Activated CD4-positive, alpha-beta T cell treated with anti-CD3 and anti-CD28 coated beads, Interleukin-10, Interleukin-2, amounts not matched to agents 100 ng/mL and 50 ng/mL, durations not matched to agents 16 hours and 8 hours (primary cell): Measurements from ENCODE around the gene SATB1.

Experiments
- DNase-seq: peaks from one replicate; pipeline ENCODE4 v3.0.0-alpha.2; 2020

Gene SATB1

DNA sequence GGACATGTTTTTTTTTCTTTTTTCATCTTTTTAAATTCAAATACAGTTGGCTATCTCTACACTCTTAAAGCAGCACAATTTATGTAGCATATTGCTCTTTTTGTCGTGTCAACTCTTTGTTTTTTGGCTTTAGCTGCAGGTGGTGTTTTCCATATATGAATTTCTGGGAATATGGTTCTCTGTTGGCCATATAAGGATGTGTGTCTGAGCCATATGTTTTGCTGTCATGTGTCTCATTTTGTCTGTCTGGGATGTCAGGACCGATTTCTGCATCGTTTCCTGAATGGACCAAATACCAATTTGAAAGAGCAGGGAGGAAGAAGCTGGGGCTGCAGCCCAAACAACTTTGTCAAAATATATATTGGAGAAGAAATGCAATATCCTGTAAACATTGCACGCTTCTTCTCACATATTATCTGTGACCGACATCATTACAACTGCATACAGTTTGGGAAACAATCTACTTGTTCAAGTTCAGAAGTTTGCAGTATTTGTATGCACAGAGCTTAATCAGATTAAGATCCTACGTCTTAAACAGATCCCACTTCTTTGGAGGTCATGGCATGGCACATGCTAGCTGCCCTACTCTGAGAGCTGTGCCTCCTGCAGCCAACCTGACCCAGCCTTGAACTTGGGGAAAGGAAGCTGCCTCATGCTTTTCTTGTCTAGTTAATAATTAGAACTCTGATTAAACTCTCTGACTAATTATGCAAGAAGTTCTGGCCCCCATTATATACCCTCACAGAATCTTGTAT is 4.0 kb upstream of the SATB1 start:
- no peak for DNase-seq

DNA sequence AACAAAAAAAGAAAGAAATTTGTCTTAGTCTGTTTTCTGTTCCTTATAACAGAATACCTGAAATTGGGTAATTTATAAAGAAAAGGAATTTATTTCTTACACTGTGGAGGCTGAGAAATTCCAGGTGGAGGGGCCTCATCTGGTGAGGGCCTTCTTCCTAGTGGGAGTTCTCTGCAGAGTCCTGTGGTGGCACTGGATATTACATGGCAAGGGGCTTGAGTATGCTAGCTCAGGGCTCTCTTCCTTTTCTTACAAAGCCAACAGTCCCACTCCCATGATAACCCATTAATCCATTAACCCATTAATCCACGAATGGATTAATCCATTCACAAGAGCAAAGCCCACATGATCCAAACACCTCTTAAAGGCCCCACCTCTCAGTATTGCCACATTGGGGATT is 2.9 kb upstream of the SATB1 start:
- no peak for DNase-seq

DNA sequence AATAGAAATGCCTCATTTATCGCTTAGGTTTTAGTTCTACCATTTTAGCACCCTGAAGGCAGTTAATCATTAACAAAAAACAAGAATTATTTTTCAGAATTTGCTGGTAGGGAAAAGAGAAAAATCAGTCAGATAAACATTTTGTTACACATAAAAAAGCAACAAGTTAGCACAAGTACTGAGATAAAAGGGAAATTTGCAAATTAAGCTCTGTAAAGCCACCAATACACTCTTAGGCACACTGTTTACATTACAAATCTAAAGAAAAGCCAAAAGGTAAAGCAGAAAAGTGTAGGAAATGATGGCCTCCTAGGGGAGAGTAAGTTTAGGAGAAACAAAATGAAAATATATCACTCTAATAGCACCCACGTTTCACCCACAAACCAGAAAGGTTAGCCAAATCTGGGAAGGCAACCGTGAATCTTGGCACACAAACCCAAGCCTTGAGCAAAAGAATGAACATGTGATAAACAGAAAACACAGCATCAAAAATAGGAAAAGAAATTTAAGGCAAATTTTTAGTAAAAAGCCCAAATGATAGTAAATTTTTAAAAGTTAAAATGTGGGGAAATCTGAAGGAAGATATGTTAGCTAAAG is 1.6 kb upstream of the SATB1 start:
- no peak for DNase-seq

DNA sequence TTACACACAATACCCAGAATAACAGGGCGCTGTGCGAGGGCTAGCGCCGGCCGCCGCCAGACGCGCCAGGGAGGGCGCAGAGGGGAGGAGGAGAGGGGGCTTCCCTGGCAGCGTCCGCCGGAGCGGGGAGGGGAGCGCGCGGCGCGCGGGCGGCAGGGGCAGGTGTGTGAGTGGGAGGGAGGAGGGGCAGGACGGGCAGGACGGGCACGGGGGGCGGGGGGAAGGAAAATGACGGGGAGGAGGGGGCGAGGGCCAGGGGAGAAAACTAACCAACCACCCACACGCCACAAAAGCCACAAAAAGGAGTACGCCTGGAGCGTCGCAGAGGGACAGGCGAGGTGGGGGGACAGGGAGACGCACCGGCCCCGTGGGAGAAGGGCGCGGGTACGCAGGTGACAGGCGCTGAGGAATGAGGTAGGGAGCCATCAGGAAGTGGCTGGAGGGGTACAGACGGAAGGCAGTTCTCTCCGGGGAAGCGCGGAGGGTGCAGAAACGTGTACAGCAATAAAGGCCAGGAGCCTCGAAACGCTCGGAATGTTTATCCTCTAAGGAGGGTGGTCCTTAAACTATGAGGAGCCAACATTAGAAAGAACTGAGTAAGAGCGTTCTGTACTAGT is 610 bp upstream of the SATB1 start:
- peak; percentile 74 for DNase-seq

DNA sequence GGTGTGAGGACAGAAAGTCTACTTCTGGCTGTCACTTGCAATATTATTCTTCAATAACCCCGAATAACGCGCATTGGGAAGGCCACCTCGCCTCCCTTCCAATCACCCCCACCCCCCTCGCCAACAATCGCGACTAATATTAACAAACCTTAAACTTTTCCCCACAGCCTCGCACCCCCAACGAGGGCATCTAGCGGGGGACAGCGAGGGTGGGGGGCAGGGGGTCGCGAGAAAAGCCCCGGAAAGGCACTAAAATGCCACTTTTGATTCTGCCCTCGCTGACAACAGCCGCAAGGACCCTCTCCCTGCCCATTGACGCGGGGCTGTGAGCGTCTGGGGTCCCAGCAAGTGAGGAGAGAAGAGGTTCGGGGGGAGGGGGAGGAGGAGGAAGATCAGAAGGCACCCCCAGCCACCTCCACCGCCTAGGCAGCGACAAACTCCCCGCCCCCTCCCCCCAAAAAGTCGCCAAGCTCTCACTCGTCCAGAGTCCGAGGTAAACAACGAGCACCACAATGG is 868 bp downstream of the SATB1 start:
- no peak for DNase-seq

DNA sequence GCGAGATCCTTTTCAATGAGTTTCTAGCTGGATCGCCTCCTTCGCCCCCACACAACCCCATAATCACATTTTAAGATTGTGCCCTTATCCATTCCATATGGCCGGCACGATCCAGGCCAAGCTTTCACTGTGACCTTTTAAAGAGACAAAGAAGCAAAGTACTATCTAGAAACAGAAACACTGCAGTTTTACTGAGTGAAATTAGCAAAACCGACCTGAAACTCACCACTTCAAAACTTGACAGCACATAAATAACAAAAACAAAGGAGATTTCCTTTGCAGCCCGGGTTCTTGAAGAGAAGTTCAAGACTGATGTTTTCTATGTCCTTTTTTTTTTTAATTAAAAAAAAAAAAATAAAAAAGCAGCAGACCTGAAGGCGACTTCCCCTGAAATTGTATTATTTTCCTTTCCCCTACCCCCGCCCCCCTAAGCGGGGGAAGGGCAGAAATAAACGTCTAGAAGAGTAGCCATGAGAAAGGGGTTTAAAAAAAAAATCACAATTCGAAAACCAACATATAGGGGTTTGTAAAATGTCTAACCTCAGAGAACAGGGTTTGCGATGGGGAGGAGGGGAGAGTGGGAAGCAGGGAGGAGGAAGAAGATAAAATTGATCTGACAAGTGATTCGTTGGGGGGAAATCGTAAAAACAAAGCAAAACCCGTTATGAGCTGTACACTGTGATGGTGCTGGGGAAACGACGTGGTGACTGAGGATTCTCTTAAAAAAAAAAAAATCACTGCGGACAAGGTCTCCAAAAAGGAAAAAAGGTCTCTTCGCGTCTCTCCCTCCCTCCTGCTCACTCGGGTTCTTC is 1.5 kb downstream of the SATB1 start:
- DNase-seq: peak; percentile 78

DNA sequence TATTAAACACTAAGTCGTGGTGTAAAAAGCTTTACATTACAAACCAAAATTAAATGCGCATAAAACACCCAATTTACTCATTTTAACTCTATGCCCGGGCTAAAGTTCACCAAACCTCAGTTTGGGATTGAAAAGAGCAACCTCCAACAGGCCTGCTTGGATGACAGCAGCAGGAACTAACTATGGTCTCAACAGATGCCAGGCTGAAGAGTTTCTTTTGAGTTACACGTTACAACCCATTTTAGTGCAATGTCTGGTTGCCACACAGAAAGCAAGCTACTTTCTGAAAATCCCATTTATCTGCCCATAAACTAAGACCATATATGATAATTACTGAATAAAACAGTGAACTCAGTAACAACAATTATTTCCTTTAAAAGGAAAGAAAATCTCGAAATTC is 2.2 kb downstream of the SATB1 start:
- DNase-seq: no peak

DNA sequence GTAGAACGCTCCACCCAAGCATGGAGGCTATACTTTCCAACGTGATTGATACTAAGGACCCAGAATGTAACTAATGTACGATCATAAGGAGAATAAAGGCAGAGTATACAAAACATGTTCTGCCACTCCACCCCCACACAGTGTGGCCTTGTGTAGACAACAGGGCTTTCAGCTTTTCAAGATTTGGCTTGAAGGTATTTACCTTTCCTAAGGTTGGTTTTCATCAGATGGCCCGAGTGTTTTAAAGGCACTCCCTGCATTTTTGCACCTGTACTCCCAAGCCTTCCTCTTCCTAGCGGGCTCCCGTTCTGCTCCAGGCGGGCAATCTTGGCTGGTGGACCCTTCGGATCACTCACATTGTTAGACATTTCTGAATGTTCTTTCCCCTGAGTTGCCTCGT is 4.6 kb downstream of the SATB1 start:
- no peak for DNase-seq

DNA sequence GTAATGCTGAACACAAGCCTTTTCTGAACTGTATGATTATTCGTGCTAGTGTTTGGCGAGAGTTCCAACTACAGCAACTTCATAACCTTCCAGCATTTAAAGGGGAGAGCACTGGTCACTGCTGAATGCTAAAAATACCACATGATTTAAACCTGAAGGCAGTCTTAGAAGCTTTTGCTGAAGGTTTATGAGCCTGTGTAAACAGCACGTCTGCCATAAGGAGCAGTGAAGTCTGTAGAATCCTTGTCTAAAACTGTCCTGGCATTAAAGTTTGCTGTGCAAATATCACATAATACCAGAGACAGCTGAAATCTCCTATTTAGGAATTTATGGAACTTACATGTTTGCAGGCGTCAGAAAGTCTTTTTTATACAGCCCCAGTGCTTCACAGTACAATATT is 5.9 kb downstream of the SATB1 start:
- no peak for DNase-seq

DNA sequence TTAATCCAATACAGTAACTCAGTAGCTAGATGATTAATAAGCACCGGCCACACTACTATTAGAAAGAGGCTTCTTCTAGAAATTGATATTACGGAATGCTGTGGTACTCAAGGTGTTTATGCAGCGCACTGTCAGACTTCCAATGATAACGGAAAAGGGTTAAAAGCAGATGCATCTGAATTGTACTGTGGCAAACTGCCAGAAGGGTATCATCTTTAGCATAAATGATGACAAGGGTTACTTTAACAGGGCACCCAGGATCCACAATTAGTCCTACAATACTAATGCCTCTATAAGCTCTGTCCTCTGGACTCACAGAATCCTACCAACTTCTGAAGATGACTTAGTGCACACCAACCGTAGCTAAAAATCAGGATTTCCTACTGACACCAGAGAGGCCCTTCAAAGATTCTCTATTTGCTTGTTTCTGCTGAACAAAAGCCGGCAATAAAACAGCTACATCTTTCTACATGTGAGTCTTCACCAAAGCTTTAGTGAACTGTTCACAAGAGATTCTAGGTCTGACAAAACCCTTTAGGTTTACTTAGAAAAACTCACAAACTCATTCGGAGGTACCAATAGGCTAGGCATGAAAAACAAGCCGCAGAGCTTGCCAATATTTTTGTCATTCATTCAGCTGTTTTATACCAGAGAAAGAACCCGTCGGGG is 7.1 kb downstream of the SATB1 start:
- DNase-seq: no peak

DNA sequence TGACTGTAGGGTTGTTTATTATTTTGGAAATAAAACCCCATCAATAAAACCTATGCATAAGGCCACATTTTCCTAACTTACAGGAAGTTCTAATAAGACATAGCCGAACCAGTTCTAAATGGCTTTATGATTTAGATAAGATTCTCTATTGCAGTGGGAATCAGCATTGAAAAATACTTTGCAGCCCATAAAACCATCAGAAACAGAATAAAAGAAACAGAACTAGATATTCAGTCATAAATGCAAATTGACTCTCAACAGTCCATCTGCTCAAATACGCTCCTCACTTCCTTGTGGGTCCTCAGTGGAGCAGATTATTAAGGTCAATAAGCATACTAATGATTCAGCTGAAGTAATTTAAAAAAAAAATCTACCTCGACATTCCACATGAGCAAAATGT is 8.8 kb downstream of the SATB1 start:
- no peak for DNase-seq

DNA sequence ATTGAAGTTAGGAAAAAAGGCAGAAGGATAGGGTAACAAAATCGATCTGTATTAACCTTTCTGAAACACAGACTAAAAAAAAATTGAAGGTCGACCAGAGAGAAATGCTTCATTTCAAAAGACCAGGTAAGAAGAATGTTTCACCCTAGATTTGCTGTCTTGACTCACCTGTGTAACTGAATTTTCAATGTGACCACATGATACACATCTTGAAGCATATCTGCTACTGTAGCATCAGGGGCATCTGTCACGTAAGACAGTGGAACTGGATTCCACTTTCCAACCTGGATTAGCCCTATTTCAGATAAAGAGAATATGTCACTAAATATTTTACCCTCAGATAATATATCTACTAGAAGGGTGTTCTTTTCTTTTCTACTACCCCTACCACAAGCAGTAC is 9.3 kb downstream of the SATB1 start:
- DNase-seq: no peak

DNA sequence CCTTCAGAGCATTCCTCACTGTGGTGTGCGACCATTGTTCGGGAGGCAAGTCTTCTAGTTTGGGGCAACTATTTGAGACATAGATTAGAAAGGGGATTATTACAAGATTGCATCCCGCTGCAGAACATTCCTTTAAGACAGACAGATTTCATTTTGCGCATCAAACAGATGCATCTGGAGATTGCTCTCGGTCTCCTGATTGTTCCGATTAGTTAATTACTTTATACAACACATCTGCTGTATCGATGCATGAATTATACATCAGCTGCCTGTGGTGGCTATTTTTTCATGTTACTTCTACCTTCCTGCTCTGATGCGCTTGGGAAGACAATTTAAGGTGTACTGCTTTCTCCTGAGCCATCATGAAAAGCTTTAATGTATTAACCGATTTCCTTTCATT is 10.0 kb downstream of the SATB1 start:
- no peak for DNase-seq

DNA sequence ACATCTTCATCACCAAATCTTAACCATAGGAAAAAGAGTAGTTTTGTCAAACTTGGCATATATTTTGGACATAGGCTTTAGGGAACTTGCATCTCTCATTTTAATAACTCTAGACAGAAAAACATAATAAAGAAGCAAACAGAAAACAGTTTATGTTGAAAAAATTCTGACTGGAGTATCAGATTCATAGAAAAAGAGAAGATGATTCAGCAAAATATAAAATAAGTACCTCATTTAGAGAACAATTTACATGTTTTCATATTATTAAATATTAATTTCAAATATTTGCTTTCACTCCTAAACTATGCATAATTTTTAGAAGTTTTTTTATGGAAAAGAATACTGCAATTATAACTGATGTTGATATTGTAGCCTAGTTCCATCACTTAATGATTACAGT is 12.5 kb downstream of the SATB1 start:
- DNase-seq: no peak

DNA sequence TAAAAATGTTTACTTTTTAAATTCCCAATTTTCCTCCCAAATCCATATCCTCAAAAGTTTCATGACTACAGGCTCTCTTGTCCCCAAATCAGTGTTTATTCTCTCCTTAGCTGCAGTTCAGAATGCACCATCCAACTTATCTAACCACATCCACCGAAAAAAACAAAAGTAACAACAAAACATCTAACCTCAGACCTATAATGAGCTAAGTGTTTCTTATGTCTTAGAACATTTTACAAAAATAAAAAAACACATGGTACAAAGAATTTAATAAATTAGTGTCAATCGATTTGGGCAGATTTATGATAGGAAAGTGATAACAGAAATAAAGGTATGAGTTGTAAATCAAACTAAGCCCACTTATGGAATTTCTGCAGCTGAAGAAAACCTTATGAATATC is 13.6 kb downstream of the SATB1 start:
- DNase-seq: no peak

DNA sequence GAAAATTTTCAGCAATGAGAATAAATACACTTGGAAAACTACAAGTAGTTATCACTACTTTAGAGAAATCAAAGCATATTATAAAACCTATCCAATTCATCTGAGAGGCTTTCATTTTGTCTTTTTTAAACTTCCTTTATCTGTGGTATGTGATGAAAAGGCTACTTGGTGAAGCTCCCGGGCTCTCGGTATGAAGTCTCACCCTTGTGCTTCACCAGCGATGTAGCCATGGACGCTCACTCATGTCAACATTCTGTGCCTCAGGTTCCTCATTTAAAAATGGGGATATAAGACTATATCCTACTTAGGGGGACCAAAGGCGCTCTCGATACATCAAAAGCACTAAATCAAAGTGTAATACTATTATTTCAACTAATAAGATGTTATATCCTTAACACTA is 14.9 kb downstream of the SATB1 start:
- no peak for DNase-seq

DNA sequence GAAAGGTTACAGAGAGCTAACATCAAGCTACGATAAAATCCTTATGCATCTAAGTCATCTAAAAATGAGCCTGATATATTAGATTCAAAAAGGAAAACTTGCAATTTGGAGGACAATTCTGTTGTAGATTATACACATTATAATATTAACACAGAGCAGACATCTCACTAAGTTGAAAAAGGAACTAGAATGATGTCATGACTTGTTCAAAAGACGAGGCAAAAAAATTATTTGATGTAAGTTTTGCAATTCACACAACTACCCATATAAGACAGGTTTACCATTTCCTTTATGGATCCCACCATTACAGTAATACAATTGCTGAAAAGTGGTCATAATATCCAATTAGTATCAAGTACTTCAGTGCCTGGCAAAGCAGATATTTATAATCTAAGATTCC is 15.9 kb downstream of the SATB1 start:
- DNase-seq: no peak

DNA sequence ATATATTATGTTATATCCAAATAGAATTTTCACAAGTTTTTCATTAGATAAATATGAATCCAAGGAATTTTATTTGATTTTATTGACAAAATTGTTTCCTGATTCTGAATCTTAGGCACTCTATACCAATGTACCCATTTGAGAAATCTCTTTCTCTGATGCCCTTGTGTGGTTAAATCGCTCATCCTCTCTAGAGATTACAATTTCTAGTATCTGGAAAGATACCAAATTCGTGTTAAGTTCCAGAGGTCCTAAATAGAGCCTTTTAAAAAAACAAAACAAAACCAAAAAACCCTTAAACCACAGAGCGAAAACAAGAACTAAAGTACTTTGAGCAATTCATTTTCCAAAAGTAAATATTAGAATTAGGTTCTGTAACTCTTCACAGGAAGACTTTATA is 20.0 kb downstream of the SATB1 start:
- no peak for DNase-seq

DNA sequence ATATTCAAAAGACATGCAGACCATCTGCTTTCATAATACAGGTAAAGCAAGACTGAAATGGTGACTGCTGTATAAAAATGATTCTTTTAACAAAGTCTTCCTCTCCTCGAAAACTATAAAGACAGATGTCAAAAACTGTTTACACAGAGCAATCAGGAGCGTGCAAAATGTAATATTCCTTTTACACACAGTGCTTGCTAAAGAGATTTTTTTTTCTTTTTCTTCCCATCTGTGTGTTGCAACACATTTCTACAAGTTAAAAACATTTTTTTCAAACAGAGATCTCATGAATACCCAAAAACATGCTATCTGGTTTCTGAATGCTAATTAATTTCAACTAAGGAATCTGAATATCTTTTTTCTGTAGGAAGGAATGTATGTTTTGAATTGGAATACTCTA is 22.1 kb downstream of the SATB1 start:
- DNase-seq: no peak

DNA sequence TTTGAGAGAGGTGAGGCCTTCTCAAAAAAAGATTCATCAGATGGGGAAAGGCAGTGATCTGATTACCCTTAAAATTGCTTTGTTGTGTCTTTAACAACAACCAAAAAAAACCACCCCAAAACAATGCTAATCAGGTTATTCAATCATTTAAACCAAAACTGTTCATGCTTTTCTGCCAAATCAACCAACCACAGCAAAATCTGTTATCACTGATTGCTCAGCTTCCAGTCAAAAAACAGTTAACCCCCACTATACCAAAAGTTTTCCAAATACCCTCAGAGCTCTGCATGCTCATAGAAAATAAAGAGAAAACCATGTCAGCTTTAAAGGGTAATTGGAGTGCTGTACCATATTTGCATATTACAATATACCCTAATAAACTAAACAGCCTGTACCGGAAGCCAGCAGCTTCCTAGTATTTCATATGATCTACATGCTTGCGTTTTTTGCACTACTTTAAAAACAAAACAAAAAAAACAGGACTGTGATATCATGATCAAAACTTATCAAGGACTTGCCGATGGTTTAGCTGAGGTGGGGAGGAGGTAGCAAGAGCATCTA is 22.8 kb downstream of the SATB1 start:
- DNase-seq: no peak

DNA sequence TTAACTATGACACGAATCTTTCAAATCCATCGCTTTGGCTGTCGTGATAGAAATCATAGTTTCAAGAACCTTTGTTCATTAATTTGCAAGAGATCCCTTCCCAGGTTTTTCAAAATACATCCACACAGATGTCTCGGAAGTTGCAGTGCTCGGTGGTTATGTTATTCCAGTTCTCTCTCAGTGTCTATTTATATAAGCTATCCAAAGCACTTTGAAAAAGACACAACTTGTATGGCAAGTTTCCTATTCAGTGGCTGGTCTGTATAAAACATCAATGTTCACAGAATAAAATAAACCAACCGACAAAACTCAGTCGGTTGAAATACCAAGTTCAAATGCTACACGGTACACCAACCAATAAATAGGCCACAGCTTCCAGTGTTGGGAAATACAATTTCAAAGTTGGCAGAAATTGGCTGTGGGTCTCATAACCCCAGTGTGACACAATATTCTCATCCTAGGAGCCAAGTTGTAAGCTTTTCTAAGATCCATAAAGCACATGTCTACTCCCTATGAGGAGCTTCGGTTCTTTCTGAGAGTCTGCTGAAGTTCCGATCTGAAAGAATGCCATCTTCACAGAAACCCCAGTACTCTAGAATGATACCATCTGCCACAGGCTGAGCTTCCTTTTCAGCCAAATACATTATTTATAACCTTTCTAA is 23.7 kb downstream of the SATB1 start:
- no peak for DNase-seq

DNA sequence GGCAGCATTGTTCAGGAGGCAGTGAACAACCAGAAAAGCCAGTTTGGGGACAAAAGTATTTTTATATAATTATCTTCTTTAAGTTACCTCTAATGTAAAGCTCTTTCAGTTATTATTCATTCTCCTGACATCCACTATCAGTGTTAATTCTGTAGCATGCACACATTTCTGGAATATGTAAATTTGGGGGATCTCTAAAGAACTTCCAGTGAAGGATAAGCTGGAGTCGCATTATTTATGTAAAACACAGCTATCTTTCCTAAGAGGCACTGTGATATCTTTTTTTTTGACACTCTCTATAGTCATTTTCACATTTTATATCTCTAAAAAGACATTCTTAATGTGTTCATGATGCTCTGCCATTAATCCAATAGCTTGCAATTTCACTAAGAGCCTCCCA is 26.7 kb downstream of the SATB1 start:
- DNase-seq: no peak
